GM18499 (cell line): Measurements from ENCODE around the gene SPOCK2.
"Not testable (repeated sequence)": the region's sequence is repeated elsewhere in the genome, so short reads cannot be mapped to it uniquely, and the experiment has no call there.

ENCODE experiments used
- ATAC-seq: cut with Tn5 transposase; IDR thresholded peaks from one replicate; pipeline ENCODE4 v1.9.1; 2021; ENCODE audit warnings: moderate number of reproducible peaks; ENCODE audit not compliant: insufficient read depth, unreplicated experiment

The SPOCK2 gene

GRCh38 chr10:72037266-72037665 is 51.1 kb downstream of the SPOCK2 start:
- ATAC-seq, result no peak

GRCh38 chr10:72035252-72035887 is 53.0 kb downstream of the SPOCK2 start:
- no peak for ATAC-seq

GRCh38 chr10:72034761-72035160 is 53.6 kb downstream of the SPOCK2 start:
- no peak for ATAC-seq

- ATAC-seq, result no peak
Measured at GRCh38 chr10:72034040-72034499, 54.3 kb downstream of the SPOCK2 start.

GRCh38 chr10:72032409-72033162 is 55.8 kb downstream of the SPOCK2 start:
- not testable (repeated sequence) for ATAC-seq

GRCh38 chr10:72031706-72032105 is 56.6 kb downstream of the SPOCK2 start:
- ATAC-seq, result no peak

- ATAC-seq, result no peak
Measured at GRCh38 chr10:72030762-72031543, 57.4 kb downstream of the SPOCK2 start.

GRCh38 chr10:72029414-72029813 is 58.9 kb downstream of the SPOCK2 start:
- no peak for ATAC-seq

- no peak for ATAC-seq
Measured at GRCh38 chr10:72027498-72027897, 60.9 kb downstream of the SPOCK2 start.

GRCh38 chr10:72026278-72027111 is 61.9 kb downstream of the SPOCK2 start:
- ATAC-seq, result no peak

GRCh38 chr10:72025832-72026231 is 62.5 kb downstream of the SPOCK2 start:
- no peak for ATAC-seq

- no peak for ATAC-seq
Measured at GRCh38 chr10:72025400-72025799, 63.0 kb downstream of the SPOCK2 start.

- ATAC-seq, result no peak
Measured at GRCh38 chr10:72024596-72024995, 63.8 kb downstream of the SPOCK2 start.

GRCh38 chr10:72022228-72022627 is 66.1 kb downstream of the SPOCK2 start:
- ATAC-seq, result no peak

GRCh38 chr10:72020914-72021809 is 67.2 kb downstream of the SPOCK2 start:
- no peak for ATAC-seq

- ATAC-seq, result no peak
Measured at GRCh38 chr10:72019085-72019876, 69.1 kb downstream of the SPOCK2 start.

- no peak for ATAC-seq
Measured at GRCh38 chr10:72016608-72017300, 71.6 kb downstream of the SPOCK2 start.

GRCh38 chr10:72015841-72016240 is 72.5 kb downstream of the SPOCK2 start:
- no peak for ATAC-seq
